GM12864 (cell line): Measurements from ENCODE around the gene KSR1.
A peak's percentile ranks its signal among the peaks of the same experiment; 100 is the strongest.

ENCODE experiments used
- DNase-seq: peaks from one replicate; pipeline ENCODE4 v3.0.0-alpha.2; 2011; ENCODE audit warnings: low read depth
- H3K4me3 ChIP-seq: 2 replicates; pipeline ENCODE4 v1.5.1; 2011; ENCODE audit warnings: mild to moderate bottlenecking, low read depth, low read length, control low read depth
- CTCF ChIP-seq: IDR thresholded peaks from 2 replicates; pipeline ENCODE4 v1.5.1; 2011; ENCODE audit warnings: low read depth, mild to moderate bottlenecking, moderate library complexity, low read length, control low read depth, inconsistent platforms; ENCODE audit errors: missing control alignments

Gene KSR1

GRCh38 chr17:27601975-27602302 is 145.7 kb downstream of the KSR1 start:
- TF ChIP-seq CTCF, result no peak
- no peak for DNase-seq
- no peak overlapping the region for H3K4me3 ChIP-seq

DNA sequence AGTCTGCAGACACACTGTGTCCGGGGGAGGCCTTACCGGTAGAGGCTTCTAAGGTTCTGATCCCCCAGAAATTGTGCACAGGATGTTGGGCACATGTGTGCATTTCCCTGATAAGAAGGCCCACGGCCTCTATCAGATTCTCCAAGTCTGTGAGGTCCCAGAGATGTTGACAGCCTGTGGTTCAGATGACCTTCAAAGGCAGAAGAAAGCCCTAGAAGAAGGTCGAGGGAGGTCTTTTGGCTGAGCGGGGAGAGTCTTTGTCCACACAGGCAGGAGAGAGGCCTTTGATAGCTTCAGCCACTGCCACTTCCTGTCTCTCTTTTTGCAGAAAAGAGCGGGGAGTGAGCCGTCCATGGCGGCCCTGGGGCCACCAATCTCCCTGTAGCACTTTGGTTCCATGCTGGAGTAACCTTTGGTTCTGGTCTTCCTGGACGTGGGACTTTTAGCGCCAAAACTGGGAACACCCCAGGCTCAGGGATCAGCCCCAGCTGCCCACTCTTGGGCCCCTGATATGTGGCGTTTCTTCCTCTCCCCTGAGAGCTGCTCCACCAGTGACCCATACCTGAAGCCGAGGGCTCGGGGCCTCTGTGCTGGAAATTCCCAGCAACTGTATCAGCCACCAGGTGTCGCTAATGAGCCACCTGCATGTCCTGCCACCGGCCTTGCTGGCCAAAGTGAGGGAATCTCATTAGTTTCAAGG is 146.6 kb downstream of the KSR1 start:
- no peak overlapping the region for H3K4me3 ChIP-seq
- peak; percentile 96 for TF ChIP-seq CTCF
- DNase-seq, result peak; percentile 33

- no peak overlapping the region for H3K4me3 ChIP-seq
- TF ChIP-seq CTCF, result no peak
- no peak for DNase-seq
Observed at GRCh38 chr17:27603421-27603770, 147.1 kb downstream of the KSR1 start.

GRCh38 chr17:27603880-27604794 is 147.9 kb downstream of the KSR1 start:
- DNase-seq, result no peak
- no peak for TF ChIP-seq CTCF
- H3K4me3 ChIP-seq, result no peak overlapping the region

DNA sequence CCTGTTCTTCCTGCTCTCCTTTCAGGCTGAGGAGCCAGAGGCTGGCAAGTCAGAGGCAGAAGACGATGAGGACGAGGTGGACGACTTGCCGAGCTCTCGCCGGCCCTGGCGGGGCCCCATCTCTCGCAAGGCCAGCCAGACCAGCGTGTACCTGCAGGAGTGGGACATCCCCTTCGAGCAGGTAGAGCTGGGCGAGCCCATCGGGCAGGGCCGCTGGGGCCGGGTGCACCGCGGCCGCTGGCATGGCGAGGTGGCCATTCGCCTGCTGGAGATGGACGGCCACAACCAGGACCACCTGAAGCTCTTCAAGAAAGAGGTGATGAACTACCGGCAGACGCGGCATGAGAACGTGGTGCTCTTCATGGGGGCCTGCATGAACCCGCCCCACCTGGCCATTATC is 149.2 kb downstream of the KSR1 start:
- DNase-seq, result no peak
- no peak for TF ChIP-seq CTCF

DNA sequence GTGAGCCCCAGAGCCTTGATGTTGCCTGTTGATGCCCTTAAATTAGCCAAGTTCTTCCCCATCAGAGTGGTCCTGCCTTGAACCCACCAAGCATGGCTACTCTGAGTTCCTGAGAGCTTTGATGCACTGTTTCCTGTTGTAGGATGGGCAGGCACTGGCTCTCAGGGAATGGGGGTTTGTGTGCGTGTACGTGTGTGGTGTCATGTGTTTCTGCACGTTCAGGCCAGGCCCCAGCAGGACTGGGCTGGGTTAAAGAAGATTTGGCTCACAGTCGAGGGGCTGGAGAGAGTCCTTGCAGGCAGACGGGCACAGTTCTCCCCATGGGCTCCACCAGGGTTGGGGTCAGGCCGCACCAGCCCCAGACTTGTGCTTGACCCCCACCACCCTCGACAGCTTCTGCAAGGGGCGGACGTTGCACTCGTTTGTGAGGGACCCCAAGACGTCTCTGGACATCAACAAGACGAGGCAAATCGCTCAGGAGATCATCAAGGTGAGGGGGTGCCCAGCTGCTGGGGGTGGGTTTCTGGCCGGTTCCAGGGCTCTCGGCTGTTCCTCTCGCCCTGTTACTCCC is 151.4 kb downstream of the KSR1 start:
- TF ChIP-seq CTCF, result no peak
- DNase-seq, result no peak
- no peak overlapping the region for H3K4me3 ChIP-seq

More for the DNA sequence above, 149.2 kb downstream of the KSR1 start:
- no peak overlapping the region for H3K4me3 ChIP-seq
